GM23248 (cell line): ENCODE results near the gene DIO3.

Experiments
- EZH2 ChIP-seq: fragments of 200-600 bp; sonication (generic); IDR thresholded peaks from 2 replicates; pipeline ENCODE4 v1.6.1; 2018; ENCODE audit warnings: antibody characterized with exemption, mild to moderate bottlenecking; ENCODE audit not compliant: insufficient read depth, poor library complexity, severe bottlenecking
- EZH2phosphoT487 ChIP-seq: fragments of 200-600 bp; sonication (generic); IDR thresholded peaks from 2 replicates; pipeline ENCODE4 v1.6.1; 2018; ENCODE audit warnings: antibody characterized with exemption, moderate library complexity, mild to moderate bottlenecking, low read depth; ENCODE audit not compliant: insufficient read depth

- TF ChIP-seq EZH2phosphoT487 (no peak), EZH2 (no peak)
Measured at GRCh38 chr14:101600891-101601605, 39.8 kb downstream of the DIO3 start.
